Right forelimb (tissue), 1 donor: Measurements from ENCODE around the gene RBM4B.
A peak's percentile ranks its signal among the peaks of the same experiment; 100 is the strongest.
"Not testable (repeated sequence)": the region's sequence is repeated elsewhere in the genome, so short reads cannot be mapped to it uniquely, and the experiment has no call there.

ENCODE experiments used
- DNase-seq: peaks from one replicate; pipeline ENCODE4 v3.0.0-alpha.2; 2018

The RBM4B gene, protein sequence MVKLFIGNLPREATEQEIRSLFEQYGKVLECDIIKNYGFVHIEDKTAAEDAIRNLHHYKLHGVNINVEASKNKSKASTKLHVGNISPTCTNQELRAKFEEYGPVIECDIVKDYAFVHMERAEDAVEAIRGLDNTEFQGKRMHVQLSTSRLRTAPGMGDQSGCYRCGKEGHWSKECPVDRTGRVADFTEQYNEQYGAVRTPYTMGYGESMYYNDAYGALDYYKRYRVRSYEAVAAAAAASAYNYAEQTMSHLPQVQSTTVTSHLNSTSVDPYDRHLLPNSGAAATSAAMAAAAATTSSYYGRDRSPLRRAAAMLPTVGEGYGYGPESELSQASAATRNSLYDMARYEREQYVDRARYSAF

DNA sequence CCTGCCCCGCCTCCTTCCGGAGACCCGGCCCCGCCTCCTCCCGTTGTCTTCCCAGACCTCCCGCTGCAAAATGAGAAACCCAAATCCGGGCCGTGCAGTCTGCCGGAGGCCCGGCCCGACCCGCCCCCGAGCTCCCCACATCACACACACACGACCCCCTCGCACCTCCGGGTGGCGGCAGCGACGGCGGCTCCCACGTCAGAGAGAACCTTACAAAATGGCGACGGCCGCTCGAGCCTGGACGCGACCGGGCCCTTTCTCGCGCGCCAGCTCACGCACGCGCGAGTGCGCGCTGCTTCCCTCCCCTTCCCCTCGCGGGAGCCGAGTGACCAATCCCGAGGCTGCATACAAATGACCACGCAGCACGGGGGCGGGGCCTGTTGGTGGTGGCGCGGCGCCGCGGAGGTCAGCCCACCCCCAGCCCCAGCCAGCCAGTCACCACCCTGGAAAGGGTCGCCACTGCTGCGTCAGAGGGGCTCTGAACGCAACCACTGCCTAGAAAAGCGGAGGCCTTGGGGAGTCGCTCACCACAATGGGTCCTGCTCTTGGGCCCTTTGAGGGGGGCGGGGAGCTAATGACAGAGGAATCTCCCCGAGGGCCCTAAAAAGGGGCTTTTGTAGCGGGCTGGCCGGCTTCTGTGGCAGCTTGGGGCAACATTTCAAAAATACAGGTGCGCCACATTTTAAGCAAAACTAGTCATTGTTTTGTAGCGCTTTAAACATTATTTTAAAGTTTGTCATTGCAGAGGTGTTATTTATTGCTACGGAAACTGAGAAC, at the start of gene RBM4B:
Gene RBM4B, minus strand, starts transcription at position 289 of the 777 bp plus-strand sequence. CDS start 808 bp downstream, outside the sequence.
- DNase-seq, result peak; percentile 99

DNA sequence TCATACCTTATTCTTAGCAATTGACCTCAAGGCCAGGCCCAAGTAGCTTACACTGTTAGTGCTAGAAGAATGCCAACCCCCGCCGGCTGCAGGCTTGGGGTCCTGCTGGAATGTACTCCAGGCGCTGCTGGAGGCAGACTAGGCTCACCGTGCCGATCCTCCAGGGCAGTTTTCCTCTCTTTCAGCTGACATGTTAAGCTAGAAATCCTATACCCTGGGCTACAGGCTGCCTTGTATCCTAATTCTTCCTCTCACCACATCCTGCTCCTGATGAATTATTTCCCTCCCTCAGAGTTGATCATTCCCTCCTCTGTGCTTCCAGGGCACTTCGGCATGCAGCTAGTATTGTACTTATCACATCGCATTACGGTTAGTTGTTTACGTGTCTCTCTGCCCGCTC, 48.0 kb upstream of the RBM4B start:
- no peak for DNase-seq

DNA sequence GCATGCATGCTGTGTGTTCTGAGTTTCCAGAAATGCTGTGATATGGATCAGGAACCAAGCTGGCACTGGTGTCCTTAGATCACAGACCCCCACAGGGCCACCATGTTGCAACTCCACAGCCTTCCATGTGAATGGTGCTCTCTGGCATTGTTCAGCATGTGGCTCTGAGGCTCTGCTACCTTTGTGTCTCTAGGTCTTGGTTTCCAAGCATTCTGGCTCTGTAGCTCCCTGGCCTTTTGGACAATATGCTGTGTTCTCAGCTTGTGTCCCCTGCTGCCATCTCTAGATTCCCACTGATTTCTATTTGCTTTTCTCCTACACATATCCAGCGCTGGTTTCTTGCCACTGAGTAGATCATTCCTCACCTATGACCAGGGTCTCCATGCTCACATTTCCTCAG, 47.4 kb upstream of the RBM4B start:
- no peak for DNase-seq

DNA sequence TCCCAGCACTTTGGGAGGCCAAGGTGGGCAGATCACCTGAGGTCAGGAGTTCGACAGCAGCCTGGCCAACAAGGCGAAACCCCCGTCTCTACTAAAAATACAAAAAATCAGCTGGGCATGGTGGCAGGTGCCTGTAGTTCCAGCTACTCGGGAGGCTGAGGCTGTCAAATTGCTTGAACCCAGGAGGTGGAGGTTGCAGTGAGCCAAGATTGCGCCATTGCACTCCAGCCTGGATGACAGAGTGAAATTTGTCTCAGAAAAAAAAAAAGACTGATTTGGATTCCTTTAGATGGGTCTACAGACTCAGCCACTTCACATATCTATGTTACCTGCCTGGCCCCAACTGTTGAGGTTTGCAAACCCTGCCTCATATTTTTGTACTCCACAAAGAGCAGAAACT, 46.5 kb upstream of the RBM4B start:
- DNase-seq, result not testable (repeated sequence)

DNA sequence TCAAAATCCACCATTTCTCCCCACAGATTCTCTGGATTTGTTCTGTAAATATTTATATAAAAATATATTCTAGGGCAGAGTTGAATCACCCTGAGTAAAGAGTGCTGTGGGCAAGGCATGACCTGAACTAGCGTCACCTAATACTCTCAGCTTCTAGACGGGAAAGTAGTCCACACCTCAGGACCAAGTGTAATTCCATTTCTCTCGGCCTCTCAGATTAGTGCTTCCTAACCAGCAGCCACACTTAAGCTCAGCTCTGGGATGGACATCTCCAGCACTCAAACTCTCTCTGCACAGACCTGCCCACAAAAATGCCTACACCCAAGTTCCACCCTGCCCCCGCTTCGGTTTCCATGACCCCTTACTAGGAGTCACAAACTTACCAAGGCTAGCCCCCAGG, 46.0 kb upstream of the RBM4B start:
- DNase-seq, result no peak

DNA sequence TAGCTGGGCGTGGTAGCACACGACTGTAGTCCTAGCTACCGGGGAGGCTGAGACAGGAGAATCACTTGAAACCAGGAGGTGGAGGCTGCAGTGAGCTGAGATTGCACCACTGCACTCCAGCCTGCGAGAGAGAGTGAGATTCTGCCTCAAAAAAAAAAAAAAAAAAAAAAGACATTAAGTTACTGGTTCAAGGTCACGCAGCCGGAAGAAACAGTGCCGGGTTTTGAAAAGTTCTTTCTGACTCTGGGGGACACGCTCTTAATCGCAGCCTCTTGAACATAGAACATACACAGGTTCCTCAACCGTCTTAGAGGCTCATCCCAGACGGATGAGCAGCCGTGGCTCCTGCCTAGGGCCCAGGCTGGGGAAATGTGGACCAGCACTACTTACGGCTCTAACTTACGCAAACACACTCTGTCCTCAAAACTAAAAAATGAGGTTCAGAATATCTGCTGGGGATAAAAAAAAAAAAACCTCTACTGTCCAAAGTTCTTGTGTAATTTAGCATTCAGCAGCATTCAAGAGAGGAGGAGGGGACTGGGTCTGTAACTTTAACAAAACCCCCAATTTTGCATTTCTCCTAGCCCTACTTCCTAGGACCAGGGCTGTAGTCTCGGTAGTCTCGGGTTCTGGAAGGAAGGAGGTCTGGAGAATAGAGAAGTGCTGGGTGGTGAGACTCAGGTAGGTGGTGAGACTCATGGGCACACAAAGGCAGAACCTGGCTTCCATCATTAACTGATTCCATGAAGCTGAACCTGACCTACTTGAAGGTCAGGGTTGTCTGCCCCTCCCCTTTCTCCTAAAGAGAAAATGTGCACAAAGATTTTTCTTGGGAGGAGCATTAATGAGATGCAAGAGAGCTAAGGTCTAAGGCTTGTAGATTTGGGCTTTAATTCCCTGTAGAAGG, 45.3 kb upstream of the RBM4B start:
- no peak for DNase-seq

DNA sequence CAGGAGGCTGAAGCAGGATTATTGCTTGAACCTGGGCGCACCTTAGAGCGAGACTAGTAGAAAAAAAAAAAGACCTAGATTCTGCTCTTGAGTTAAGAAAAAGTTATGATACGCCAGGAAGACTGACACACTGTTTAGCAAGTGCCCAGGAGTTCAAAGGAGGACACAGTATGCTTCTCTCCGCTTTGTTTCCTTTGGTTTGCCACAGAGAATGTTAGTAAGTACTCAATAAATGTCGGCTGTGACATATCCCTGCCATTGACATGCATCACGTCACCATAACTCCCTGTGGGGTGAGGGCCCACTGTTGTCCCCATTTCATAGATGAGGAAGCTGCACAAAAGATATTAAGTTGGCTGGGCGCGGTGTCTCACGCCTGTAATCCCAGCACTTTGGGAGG, 44.3 kb upstream of the RBM4B start:
- no peak for DNase-seq

DNA sequence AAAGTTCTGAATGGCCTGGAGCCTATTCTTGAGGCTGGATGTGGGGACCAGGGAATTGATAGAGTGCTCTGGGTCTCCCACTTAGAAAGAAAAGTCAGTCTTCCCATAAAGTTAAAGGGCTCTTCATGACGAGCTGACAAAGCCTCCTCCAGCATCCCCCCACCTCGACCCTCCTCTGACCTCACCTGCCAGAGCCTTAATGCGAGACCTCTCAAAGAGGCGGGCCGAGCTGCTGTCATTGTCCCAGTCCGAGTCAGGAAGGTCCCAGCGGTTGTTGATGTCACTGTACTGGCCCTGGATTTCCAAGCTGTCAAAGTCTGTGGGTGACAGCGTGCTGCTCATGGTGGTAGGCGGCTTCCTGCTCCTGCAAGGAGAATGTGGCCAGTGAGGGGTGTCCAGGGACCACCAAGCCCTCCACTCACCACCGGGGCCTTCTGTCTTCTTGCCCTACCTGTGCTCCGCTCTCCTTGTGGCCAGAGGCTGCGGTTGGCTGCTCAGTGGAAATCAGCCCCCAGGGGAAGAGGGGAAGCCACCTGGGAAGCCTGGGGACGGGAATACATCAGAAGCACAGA, 43.3 kb upstream of the RBM4B start:
- DNase-seq, result no peak

DNA sequence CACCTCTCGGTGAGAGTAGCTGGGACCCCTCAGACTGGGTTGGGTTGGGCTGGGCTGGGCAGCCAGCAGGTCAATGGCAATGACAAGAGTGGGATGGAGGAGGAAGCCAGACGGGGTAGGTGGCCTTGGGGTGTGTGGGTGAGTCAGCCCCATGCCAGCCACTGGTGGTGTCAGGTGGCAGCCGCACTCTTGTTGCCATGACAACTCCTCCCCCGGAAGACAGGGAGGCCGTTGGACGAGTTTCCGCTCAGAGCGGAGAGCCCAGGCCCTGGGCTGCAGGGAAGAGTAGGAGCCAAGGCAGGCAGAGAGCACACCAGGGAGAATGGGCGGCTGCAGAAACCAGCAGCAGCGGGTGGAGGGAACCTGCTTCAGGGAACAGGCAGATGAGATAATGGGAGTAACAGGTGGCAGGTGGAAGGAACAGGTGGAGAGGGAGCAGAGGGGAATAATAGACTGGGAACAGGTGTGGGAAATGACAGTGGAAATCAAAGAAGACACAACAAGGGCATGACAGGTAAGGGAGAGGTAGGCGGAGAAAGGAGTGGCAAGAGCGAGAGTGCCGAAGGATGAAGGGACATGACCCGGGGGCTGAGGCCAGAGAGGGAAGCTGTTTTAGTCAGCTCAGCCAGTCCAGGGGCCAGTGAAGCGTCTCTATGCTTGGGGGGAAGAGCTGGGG, 42.7 kb upstream of the RBM4B start:
- no peak for DNase-seq

DNA sequence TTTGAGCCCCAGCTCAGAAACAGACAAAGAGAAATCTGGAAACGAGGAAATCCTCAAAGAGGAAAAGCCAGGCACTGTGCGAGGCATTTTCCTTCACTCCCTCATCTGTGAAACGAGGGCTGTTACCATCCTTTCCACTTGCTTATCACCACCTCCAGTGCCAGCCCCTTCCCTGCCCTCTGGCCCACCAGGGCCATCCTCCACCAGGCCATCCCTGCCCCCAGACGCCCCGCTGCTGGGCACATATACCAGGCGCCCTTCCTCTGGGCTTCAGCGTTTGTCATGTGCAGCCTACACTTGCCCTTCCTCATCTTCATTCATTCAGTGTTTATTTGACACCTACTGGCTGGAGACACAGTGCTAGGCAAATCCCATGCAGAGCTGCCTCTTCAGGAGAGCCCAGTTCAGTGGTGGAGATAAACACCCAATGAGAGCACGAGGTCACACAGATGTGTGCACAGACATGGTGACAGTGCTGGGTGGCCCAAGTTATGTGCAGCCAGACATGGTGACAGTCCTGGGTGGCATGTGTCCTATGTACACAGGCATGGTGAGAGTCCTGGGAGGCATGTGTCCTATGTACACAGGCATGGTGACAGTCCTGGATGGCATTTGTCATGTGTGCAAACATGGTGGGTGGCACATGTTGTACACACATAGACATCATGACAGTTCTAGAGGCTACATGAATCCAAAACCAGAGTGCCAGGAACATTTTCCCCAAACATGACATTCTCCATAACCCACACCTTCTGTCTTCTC, 41.6 kb upstream of the RBM4B start:
- DNase-seq, result no peak

DNA sequence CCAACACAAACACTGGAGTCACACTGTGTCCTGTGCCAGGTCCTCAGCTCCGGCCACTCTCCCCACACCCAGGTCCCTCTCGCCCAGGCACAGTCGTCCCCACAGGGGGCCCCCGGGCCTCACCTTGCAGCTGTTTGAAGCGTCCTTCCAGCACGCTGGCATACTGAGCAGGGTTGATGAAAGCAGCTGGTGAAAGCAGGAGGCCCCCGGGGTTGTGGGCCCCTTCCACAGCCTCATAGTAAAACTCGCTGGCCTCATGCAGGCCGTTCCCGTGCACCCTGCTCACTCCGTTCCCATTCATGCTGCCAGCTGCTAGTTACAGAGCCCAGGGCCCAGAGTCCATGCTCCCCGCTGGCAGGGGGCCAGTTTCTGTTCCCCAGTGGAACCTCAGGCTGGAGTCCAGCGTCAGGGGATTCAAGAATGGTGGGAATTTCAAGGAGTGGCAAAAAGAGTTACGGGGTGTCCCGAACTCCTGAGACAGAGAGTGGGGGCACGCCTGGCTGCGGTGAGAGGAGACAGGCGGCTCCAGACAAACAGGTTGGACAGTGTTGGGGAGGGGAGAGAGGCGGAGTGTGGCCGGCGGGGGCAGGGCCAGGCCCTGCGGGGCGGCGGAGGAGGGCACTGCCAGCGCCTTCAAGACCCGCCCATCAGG, 40.8 kb upstream of the RBM4B start:
- no peak for DNase-seq

DNA sequence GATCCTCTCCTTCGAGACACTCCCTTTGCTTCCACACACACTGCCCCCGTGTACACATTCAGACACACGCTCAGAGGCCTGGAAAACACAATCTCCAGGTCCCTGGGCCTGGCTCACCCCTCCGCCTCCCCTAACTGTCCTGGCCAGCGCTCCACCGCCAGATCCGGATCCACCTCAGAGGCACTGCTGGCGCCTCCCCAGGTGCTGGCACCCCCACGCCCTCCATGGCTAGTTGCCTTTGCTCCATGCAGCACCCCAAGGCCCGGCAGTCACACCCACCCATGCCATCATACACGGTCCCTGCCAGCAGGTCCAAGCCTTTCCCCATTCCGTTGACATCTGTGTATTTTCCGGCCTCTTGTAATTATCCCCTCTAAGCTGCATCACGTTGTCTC, 40.2 kb upstream of the RBM4B start:
- DNase-seq, result no peak

DNA sequence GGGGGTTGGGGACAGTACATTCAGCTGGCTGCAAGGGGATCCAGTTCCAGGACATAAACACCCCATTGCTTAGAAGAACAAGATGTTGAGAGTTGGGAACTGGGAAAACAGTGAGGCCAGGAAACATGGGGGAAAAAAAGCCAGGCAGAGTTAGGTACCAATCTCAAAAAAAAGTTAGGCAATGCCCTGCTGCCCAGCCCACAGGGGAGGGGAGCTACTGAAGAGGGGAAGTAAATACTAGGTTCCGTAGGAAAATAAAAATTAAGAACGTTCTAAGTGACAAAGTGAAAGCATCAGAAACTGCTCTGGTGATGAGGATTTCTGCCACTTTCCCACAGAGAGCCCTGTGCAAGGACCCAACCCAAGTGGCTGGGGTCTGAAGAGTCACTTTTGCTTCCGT, 39.3 kb upstream of the RBM4B start:
- DNase-seq, result no peak

DNA sequence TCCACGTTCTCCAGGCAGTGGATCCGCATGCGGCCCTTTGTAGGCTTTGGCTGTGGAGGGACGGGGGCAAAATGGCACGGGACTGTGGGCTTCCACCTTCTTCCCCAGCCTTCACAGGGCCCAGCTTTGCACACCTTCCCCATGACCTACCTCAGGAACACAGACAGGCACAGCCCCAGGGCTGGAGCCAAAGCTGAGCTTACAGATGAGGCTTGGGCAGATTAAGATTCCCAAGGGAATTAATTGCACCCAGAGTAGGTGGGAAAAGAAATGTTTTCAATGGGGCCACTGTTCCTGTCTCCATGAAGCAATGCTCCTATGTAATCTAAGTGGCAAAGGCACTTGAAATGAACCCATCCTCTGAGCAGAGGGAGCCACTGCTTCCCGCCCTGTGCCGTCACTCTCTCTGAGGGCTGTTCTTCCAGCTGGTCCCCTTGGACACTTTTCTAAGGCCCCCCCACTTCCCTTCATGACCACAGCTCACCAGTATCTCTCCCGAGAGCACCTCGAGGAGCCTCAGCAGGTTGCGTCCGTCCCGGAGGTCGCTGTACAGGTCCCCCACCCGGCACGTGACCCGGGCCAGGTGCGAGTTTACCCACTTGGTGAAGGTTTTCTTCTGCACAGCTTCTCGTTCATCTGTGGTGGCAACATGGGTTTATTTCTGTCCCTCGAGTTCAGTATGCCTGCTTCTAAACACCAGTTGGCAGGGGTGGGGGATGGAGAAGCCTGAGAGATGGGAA, 37.8 kb upstream of the RBM4B start:
- no peak for DNase-seq

DNA sequence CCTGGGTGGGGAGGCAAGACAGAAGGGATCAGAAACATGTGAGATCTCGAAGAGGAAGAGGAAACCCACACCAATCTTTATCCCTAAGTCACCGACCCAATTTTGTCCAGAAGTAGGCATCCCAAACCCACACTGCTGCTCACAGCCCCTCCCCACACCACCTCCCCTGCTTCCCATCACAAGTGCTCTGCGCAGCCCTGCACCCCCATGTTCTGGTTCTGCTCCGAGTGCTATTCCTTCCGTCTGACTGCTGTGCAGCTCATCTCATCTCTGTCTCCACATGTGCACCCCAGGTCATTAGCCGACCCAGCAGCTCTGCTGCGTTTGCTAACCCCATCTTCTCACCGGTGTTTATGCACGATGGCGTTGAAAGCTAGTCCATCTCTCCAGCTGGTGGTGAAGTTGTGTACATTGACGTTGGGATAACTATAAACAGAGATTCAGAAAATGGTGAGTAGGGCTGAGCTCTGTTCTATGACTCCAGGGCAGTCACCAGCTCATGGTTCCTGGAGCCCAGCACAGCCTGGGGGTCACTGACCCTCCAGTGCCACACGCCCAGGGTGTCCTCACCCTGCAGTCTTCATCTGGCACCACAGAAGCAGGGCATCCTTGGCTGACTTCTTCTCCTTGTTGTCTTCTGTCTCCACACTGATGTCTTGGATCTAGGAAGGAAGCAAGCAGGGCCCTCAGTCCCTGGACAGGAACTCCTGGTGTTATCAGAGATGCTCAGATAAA, 36.2 kb upstream of the RBM4B start:
- no peak for DNase-seq

DNA sequence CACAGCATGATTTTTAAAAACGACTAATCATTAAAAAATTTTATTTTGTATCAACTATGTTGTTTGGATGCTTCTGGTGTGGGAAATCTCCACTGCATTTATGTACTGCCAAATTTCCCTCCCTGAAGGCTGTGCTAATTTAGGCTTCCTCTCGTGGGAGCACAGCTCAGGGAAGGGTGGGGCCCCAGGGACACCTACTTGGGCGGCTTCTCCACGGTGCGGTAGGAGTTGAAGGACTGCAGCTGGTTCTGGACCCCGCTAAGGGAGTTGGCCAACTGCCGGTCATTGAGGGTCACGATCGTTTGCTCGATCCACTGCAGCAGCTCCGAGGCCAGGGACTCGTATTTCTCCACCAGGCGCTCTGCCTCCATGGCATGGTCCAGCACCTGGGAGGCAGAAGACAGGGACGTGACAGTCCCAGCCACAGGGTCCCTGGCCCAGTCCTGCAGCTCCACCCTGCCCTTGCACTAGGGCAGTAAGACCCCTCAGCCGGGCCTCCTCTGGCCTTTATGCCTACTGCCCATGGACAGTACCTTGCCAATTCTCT, 32.8 kb upstream of the RBM4B start:
- no peak for DNase-seq

DNA sequence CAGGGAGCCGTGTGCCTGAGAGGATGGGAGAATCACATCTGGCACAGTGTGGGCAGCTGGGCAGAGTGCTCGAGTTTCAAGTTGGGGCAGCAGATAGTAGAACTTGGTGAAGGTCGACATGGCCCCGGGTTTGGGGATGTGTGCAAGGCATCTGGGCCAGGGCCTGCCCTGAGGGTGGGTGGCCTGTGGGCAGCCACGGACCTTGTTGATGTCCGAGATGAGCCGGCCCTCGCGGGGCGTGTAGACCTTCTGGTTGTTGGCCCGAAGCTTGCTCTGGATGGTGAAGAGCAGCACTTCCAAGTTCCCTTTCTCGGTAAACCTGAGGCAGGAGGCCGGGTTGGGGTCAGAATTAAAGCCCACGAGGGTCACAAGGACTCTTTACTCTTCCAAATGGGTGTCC, 31.0 kb upstream of the RBM4B start:
- no peak for DNase-seq

DNA sequence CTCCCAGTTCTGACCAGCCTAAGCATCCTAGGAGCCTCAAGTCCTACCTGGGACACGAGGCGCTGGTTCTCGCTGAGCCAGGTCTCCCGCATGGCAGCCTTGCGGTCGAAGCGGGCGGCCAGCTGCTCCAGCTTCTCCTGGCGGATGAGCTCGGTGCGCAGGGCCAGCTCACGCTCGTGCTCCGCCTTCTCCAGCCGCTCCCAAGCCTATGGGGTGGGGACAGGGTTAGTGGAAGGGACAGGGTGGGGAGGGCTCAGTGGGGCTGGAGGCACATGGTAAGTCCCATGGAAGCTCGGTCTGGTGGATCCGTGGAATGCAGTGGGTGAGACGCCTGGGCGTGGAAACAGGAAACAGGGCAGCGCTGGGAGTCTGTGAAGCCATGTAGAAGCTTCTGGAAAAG, 30.4 kb upstream of the RBM4B start:
- DNase-seq, result no peak

DNA sequence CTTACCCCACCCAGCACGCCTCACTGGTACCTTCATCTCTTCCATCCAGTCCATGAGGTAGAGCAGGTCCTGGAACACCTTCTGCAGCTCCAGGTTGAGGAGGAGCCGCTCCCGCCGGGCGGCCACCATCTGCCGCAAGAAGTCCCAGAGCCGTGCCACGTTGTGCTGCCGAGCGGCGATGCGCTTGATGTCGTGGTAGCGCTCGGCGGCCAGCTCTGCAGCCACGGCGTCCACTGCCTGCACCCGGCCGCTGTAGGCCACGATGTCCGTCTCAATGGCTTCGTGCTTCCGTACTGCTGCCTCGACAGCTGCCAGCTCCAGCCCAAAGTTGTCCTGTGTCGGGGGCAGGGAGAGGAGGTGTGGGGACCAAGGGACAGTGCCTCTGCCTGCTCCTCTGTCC, 29.8 kb upstream of the RBM4B start:
- no peak for DNase-seq
